CD14-positive monocyte (primary cell): ENCODE results near the gene DYRK3. TPM values are rescaled to one million over a fixed set of nuclear protein-coding genes. Genes with fewer than 3 reads are reported as not detected.

Experiments
- DNase-seq, 3 donors: peaks; one replicate each; pipeline ENCODE4 v3.0.0-alpha.2; 2011 to 2022
- H2AFZ ChIP-seq: 2 replicates; pipeline ENCODE4 v1.6.0; 2012; ENCODE audit warnings: mild to moderate bottlenecking, low read depth, low read length, inconsistent platforms; ENCODE audit not compliant: insufficient read depth, poor library complexity, severe bottlenecking
- H3K27ac ChIP-seq, 2 donors: 1 replicate in 1 of 2; 2 replicates in 1 of 2; pipeline ENCODE4 v1.5.1; 2012 to 2013; ENCODE audit warnings: low read length in 2 of 2, control low read depth in 1 of 2, inconsistent platforms in 1 of 2, low read depth in 1 of 2, mild to moderate bottlenecking in 1 of 2
- H3K27me3 ChIP-seq, 2 donors: one replicate each; pipeline versions ENCODE4 v1.6.0 to v1.6.1; 2011 to 2013; ENCODE audit warnings: low read length in 2 of 2; ENCODE audit not compliant: control insufficient read depth in 2 of 2, insufficient read depth in 2 of 2
- H3K36me3 ChIP-seq, 2 donors: replicated peaks in 1 of 2; 1 replicate in 1 of 2; 2 replicates in 1 of 2; pipeline versions ENCODE4 v1.5.1 to v1.6.1; 2012 to 2013; ENCODE audit warnings: low read length in 2 of 2, control low read depth in 1 of 2, inconsistent platforms in 1 of 2, mild to moderate bottlenecking in 1 of 2; ENCODE audit not compliant: insufficient read depth in 2 of 2, control insufficient read depth in 1 of 2
- H3K4me1 ChIP-seq, 2 donors: 1 replicate in 1 of 2; 2 replicates in 1 of 2; pipeline versions ENCODE4 v1.5.1 to v1.6.1; 2012 to 2013; ENCODE audit warnings: low read length in 2 of 2, control low read depth in 1 of 2, inconsistent platforms in 1 of 2, mild to moderate bottlenecking in 1 of 2, moderate library complexity in 1 of 2; ENCODE audit not compliant: insufficient read depth in 2 of 2, control insufficient read depth in 1 of 2
- H3K4me2 ChIP-seq: replicated peaks from 2 replicates; pipeline ENCODE3; 2012; ENCODE audit warnings: low read length, moderate library complexity, mild to moderate bottlenecking; ENCODE audit not compliant: poor library complexity, severe bottlenecking; ENCODE audit errors: extremely low read depth
- H3K4me3 ChIP-seq, 3 experiments: fragments of 200-600 bp in 1 of 3; sonication (generic) in 1 of 3; replicated peaks in 1 of 3; 1 replicate in 2 of 3; 2 replicates in 1 of 3; pipeline ENCODE4 v1.5.1; 2011 to 2013; ENCODE audit warnings: low read length in 3 of 3, mild to moderate bottlenecking in 3 of 3, control low read depth in 2 of 3, low read depth in 2 of 3, inconsistent platforms in 1 of 3, moderate library complexity in 1 of 3
- H3K79me2 ChIP-seq: 2 replicates; pipeline ENCODE4 v1.6.0; 2012; ENCODE audit warnings: mild to moderate bottlenecking, control low read depth, inconsistent platforms, low read length, moderate library complexity; ENCODE audit not compliant: insufficient read depth
- H3K9ac ChIP-seq: 2 replicates; pipeline ENCODE4 v1.6.0; 2017; ENCODE audit warnings: low read length, mild to moderate bottlenecking; ENCODE audit not compliant: insufficient read depth, poor library complexity, severe bottlenecking
- H3K9me3 ChIP-seq, 2 donors: replicated peaks in 1 of 2; 1 replicate in 1 of 2; 2 replicates in 1 of 2; pipeline versions ENCODE4 v1.5.1 to v1.6.1; 2012 to 2013; ENCODE audit warnings: low read length in 2 of 2, control low read depth in 1 of 2; ENCODE audit not compliant: control insufficient read depth in 1 of 2, insufficient read depth in 1 of 2
- H4K20me1 ChIP-seq: 2 replicates; pipeline ENCODE4 v1.6.0; 2012; ENCODE audit warnings: mild to moderate bottlenecking, low read length, control low read depth, moderate library complexity; ENCODE audit not compliant: insufficient read depth
- H3K27ac Mint-ChIP-seq, 7 donors: one replicate each; pipeline ENCODE4 v1.8.0; 2020; ENCODE audit warnings: mild to moderate bottlenecking in 7 of 7, mixed read lengths in 7 of 7, moderate library complexity in 6 of 7, inconsistent platforms in 2 of 7
- H3K27me3 Mint-ChIP-seq, 3 donors: one replicate each; pipeline ENCODE4 v1.8.0; 2021 to 2022; ENCODE audit warnings: low read depth in 3 of 3, mild to moderate bottlenecking in 3 of 3, mixed read lengths in 3 of 3, moderate library complexity in 3 of 3, inconsistent platforms in 1 of 3
- H3K36me3 Mint-ChIP-seq, 2 donors: one replicate each; pipeline ENCODE4 v1.8.0; 2020; ENCODE audit warnings: mixed read lengths in 2 of 2, inconsistent platforms in 1 of 2, mild to moderate bottlenecking in 1 of 2
- H3K4me1 Mint-ChIP-seq: one replicate; pipeline ENCODE4 v1.8.0; 2020; ENCODE audit warnings: mild to moderate bottlenecking, mixed read lengths
- H3K4me3 Mint-ChIP-seq, 2 donors: one replicate each; pipeline ENCODE4 v1.8.0; 2020; ENCODE audit warnings: mild to moderate bottlenecking in 2 of 2, mixed read lengths in 2 of 2, moderate library complexity in 1 of 2
- H3K9me3 Mint-ChIP-seq, 7 donors: one replicate each; pipeline ENCODE4 v1.8.0; 2020 to 2022; ENCODE audit warnings: mixed read lengths in 7 of 7, mild to moderate bottlenecking in 6 of 7, moderate library complexity in 6 of 7, inconsistent platforms in 2 of 7
- CTCF ChIP-seq: fragments of 200-600 bp; IDR thresholded peaks from one replicate; pipeline ENCODE4 v1.8.0; 2022; ENCODE audit warnings: antibody characterized with exemption, mild to moderate bottlenecking
- WGBS: methylation state at CpG from one replicate; pipeline ENCODE4 v1.1.5; 2013; ENCODE audit warnings: missing lambda C conversion rate; ENCODE audit not compliant: insufficient coverage; 5-methylcytosine and 5-hydroxymethylcytosine counted together
- intact Hi-C, 2 donors: fragments of 100-400 bp; cut with micrococcal nuclease; formaldehyde crosslinking; loops; one replicate each; pipeline versions ENCODE4 v1.15.0 to v1.15.1; 2023
- polyA plus RNA-seq, 3 donors: library from polyadenylated mRNA; depleted of rRNA in 1 of 3; unstranded in 2 of 3; stranded (reverse) in 1 of 3; fragments of 300-500 nt in 2 of 3; fragments of >200 nt in 1 of 3; fragmentation: Illumina TruSeq in 2 of 3; gene quantifications; 1 replicate in 2 of 3; 2 replicates in 1 of 3; pipeline ENCODE4 v1.2.3, GENCODE V29; 2012 to 2021

DYRK3 gene
- polyA plus RNA-seq, 3 donors = 0.13 TPM; not detected in 2

- H3K27ac ChIP-seq = no peak overlapping the region
- no peak for TF ChIP-seq CTCF
- H3K4me3 Mint-ChIP-seq = peak overlapping the region in 1 of 2 donors; percentile 3
Observed at GRCh38 chr1:206668874-206669410, 33.6 kb downstream of the DYRK3 start.

GRCh38 chr1:206672011-206672688, 36.8 kb downstream of the DYRK3 start:
- TF ChIP-seq CTCF = no peak
- Histone ChIP-seq H4K20me1 (peaks cover 37% of the 10 kb centered on the region), H2AFZ (no peak overlapping the region), H3K4me1 (peaks cover 25 to 26% of the 10 kb centered on the region in 2 donors), H3K27me3 (peaks cover 7 to 12% of the 10 kb centered on the region in 2 donors), H3K79me2 (no peaks in the 10 kb centered on the region), H3K4me2 (peak overlapping the region; percentile 67), H3K9me3 (no peaks in the 10 kb centered on the region), H3K27ac (peak overlapping the region in 1 of 2 donors; percentile 66), H3K36me3 (no peaks in the 10 kb centered on the region), H3K9ac (no peak overlapping the region), H3K4me3 (peak overlapping the region in 1 of 3 experiments; percentile 54)
- peaks cover 26 to 39% (median 39%) of the 10 kb centered on the region in 3 donors for H3K27me3 Mint-ChIP-seq
- H3K27ac Mint-ChIP-seq = no peak overlapping the region
- H3K36me3 Mint-ChIP-seq = peaks cover 7% of the 10 kb centered on the region in 2 donors
- H3K4me3 Mint-ChIP-seq = no peak overlapping the region
- peaks cover 5% of the 10 kb centered on the region for H3K4me1 Mint-ChIP-seq
- DNase-seq = peak; percentile 30 to 82 (median 53)
- WGBS = 60% methylated on average over 4 of the region's 8 CpGs
- H3K9me3 Mint-ChIP-seq = peaks cover 0 to 3% (median 0%) of the 10 kb centered on the region in 7 donors
- intact Hi-C loops = no loop called here

More at GRCh38 chr1:206668874-206669410, 33.6 kb downstream of the DYRK3 start:
- H3K4me1 ChIP-seq = peaks cover 30 to 32% of the 10 kb centered on the region in 2 donors
- intact Hi-C loops = no loop called here
- H3K4me3 ChIP-seq = no peak overlapping the region
- H3K4me2 ChIP-seq = no peak overlapping the region
- H3K27me3 Mint-ChIP-seq = peaks cover 19 to 33% (median 27%) of the 10 kb centered on the region in 3 donors
- no peak for DNase-seq
- no peak overlapping the region for H3K9ac ChIP-seq
- WGBS = no CpG with 5 or more reads among the region's 6 CpGs
- H3K79me2 ChIP-seq = no peaks in the 10 kb centered on the region
- peaks cover 0 to 6% (median 0%) of the 10 kb centered on the region in 7 donors for H3K9me3 Mint-ChIP-seq
- no peaks in the 10 kb centered on the region for H3K9me3 ChIP-seq
- H2AFZ ChIP-seq = no peak overlapping the region
- peaks cover 2 to 20% of the 10 kb centered on the region in 2 donors for H3K27me3 ChIP-seq
- H3K4me1 Mint-ChIP-seq = peaks cover 18% of the 10 kb centered on the region
- H3K36me3 ChIP-seq = no peaks in the 10 kb centered on the region
- no peaks in the 10 kb centered on the region for H3K36me3 Mint-ChIP-seq
- H4K20me1 ChIP-seq = peaks cover 23% of the 10 kb centered on the region
- no peak overlapping the region for H3K27ac Mint-ChIP-seq
